HepG2 (cell line): ENCODE measurements around the gene MED12. TPM values are rescaled to one million over a fixed set of nuclear protein-coding genes. Genes with fewer than 3 reads are reported as not detected.

Experiments used
- ASH2L ChIP-seq: fragments of 300-600, 200-600 bp; sonication (generic); IDR thresholded peaks from 2 replicates; pipeline ENCODE4 v1.7.0; 2017; ENCODE audit warnings: low read depth, mild to moderate bottlenecking, moderate library complexity, mixed read lengths, low read length; ENCODE audit not compliant: insufficient read length
- ELF3 ChIP-seq: IDR thresholded peaks from 2 replicates; pipeline ENCODE4 v1.6.1; 2016; ENCODE audit warnings: missing genetic modification reagents, missing compliant biosample characterization
- GABPB1 ChIP-seq: IDR thresholded peaks from 2 replicates; pipeline ENCODE4 v1.6.1; 2016; ENCODE audit warnings: mild to moderate bottlenecking, missing genetic modification reagents, moderate library complexity, missing compliant biosample characterization
- RARA ChIP-seq: IDR thresholded peaks from 2 replicates; pipeline ENCODE4 v1.6.1; 2016; ENCODE audit warnings: missing genetic modification reagents, missing compliant biosample characterization
- TAF15 ChIP-seq: fragments of 200-400 bp; formaldehyde crosslinking; IDR thresholded peaks from one replicate; pipeline ENCODE4 v1.6.1; 2018; ENCODE audit warnings: mild to moderate bottlenecking, low read depth, low read length; ENCODE audit not compliant: poor library complexity, severe bottlenecking
- ZNF703 ChIP-seq: sonication (generic); formaldehyde crosslinking; IDR thresholded peaks from 2 replicates; pipeline ENCODE4 v1.5.1; 2020; ENCODE audit warnings: missing genetic modification reagents, mild to moderate bottlenecking, moderate library complexity, borderline replicate concordance
- polyA plus RNA-seq, 8 experiments: library from polyadenylated mRNA; depleted of rRNA in 3 of 8; stranded (reverse) in 7 of 8; unstranded in 1 of 8; fragments of >200 nt; fragmentation: Illumina TruSeq in 4 of 8; extraction: Trizol in 4 of 8; gene quantifications; 2 replicates each; pipeline versions ENCODE4 v1.2.1 to v1.2.3, GENCODE V29; 2011 to 2016; ENCODE audit warnings: low read depth in 4 of 8, missing spikeins in 1 of 8, mixed read lengths in 1 of 8; ENCODE audit not compliant: insufficient read depth in 1 of 8
- total RNA-seq, 5 experiments: library from RNA; depleted of rRNA; stranded (reverse); fragments of >200 nt; fragmentation: Illumina TruSeq; extraction: Trizol; gene quantifications; 2 replicates each; pipeline ENCODE4 v1.2.3, GENCODE V29; 2016; ENCODE audit warnings: low read depth in 1 of 5
- TF ChIP-seq, protein P1 (sequence below): sonication (generic); formaldehyde crosslinking; IDR thresholded peaks from 2 replicates; pipeline ENCODE4 v1.9.0; 2021; ENCODE audit warnings: mild to moderate bottlenecking, missing genetic modification reagents
- TF ChIP-seq, protein P2 (sequence below): sonication (generic); formaldehyde crosslinking; IDR thresholded peaks from 2 replicates; pipeline ENCODE4 v1.5.0; 2020; ENCODE audit warnings: missing genetic modification reagents
- TF ChIP-seq, protein P3 (sequence below): IDR thresholded peaks from 2 replicates; pipeline ENCODE4 v1.6.1; 2012; ENCODE audit warnings: low read depth, low read length, improper control_type of control experiment
- TF ChIP-seq, protein P4 (sequence below): sonication (generic); formaldehyde crosslinking; IDR thresholded peaks from 2 replicates; pipeline ENCODE4 v1.5.0; 2020; ENCODE audit warnings: mild to moderate bottlenecking, low read depth, missing genetic modification reagents, borderline replicate concordance

Gene MED12
- total and polyA plus RNA-seq, 2 of the 13 experiments (the other 11 are each of a cell fraction or from before 2014, with no cell fraction given), result 9.4 to 15.0 TPM

DNA sequence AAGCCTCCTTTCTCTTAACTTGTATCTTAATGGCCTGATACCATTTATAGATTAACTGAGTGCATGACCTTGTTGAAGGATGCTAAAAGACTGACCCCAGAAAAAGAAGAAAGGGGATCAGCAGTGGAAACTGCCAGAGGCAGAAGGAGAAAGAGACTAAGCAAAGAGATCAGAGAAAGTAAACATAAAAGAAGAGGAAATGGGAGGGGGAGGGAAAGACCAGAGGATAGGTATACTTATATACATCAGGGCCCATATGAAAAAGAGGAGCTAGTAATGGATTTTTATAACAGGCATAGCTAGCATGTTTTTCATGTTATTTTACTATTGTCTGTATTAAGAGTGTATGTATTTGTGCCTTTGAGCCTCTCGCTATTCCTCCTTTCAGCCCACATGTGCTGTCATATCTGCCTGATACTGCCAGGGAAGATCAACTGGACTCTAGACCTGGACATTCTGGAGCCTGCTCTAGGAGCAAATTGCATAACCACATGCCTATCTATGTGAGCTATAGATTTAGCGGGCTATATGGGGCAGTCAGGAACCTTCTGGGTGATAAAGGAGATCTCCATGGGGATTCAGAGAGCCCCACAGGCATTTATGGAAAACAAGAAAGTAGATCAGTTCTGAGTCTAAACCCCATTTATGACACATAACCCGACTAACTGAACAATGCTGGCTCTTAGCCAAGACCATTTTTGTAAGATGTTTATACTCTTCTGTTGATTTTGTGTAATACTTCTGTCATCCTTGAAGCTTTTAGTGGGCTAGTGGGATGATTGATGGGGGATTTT is 36.9 kb upstream of the MED12 start (continued):
- TF ChIP-seq, protein P1, sequence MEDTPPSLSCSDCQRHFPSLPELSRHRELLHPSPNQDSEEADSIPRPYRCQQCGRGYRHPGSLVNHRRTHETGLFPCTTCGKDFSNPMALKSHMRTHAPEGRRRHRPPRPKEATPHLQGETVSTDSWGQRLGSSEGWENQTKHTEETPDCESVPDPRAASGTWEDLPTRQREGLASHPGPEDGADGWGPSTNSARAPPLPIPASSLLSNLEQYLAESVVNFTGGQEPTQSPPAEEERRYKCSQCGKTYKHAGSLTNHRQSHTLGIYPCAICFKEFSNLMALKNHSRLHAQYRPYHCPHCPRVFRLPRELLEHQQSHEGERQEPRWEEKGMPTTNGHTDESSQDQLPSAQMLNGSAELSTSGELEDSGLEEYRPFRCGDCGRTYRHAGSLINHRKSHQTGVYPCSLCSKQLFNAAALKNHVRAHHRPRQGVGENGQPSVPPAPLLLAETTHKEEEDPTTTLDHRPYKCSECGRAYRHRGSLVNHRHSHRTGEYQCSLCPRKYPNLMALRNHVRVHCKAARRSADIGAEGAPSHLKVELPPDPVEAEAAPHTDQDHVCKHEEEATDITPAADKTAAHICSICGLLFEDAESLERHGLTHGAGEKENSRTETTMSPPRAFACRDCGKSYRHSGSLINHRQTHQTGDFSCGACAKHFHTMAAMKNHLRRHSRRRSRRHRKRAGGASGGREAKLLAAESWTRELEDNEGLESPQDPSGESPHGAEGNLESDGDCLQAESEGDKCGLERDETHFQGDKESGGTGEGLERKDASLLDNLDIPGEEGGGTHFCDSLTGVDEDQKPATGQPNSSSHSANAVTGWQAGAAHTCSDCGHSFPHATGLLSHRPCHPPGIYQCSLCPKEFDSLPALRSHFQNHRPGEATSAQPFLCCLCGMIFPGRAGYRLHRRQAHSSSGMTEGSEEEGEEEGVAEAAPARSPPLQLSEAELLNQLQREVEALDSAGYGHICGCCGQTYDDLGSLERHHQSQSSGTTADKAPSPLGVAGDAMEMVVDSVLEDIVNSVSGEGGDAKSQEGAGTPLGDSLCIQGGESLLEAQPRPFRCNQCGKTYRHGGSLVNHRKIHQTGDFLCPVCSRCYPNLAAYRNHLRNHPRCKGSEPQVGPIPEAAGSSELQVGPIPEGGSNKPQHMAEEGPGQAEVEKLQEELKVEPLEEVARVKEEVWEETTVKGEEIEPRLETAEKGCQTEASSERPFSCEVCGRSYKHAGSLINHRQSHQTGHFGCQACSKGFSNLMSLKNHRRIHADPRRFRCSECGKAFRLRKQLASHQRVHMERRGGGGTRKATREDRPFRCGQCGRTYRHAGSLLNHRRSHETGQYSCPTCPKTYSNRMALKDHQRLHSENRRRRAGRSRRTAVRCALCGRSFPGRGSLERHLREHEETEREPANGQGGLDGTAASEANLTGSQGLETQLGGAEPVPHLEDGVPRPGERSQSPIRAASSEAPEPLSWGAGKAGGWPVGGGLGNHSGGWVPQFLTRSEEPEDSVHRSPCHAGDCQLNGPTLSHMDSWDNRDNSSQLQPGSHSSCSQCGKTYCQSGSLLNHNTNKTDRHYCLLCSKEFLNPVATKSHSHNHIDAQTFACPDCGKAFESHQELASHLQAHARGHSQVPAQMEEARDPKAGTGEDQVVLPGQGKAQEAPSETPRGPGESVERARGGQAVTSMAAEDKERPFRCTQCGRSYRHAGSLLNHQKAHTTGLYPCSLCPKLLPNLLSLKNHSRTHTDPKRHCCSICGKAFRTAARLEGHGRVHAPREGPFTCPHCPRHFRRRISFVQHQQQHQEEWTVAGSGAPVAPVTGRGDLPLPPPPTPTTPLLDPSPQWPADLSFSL, result no peak
- TF ChIP-seq, protein P2, sequence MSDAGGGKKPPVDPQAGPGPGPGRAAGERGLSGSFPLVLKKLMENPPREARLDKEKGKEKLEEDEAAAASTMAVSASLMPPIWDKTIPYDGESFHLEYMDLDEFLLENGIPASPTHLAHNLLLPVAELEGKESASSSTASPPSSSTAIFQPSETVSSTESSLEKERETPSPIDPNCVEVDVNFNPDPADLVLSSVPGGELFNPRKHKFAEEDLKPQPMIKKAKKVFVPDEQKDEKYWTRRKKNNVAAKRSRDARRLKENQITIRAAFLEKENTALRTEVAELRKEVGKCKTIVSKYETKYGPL (CRISPR knock-in tag), result peak; percentile 78; the same call in 1 of the 2 replicates
- TF ChIP-seq RARA (CRISPR knock-in tag) (peak; percentile 34; the same call in 1 of the 2 replicates), TAF15 (no peak), ZNF703 (no peak), GABPB1 (no peak), ELF3 (peak; percentile 51), ASH2L (peak; percentile 59)
- TF ChIP-seq, protein P3, sequence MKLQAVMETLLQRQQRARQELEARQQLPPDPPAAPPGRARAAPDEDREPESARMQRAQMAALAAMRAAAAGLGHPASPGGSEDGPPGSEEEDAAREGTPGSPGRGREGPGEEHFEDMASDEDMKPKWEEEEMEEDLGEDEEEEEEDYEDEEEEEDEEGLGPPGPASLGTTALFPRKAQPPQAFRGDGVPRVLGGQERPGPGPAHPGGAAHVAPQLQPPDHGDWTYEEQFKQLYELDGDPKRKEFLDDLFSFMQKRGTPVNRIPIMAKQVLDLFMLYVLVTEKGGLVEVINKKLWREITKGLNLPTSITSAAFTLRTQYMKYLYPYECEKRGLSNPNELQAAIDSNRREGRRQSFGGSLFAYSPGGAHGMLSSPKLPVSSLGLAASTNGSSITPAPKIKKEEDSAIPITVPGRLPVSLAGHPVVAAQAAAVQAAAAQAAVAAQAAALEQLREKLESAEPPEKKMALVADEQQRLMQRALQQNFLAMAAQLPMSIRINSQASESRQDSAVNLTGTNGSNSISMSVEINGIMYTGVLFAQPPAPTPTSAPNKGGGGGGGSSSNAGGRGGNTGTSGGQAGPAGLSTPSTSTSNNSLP, result peak; percentile 39
- TF ChIP-seq, protein P4, sequence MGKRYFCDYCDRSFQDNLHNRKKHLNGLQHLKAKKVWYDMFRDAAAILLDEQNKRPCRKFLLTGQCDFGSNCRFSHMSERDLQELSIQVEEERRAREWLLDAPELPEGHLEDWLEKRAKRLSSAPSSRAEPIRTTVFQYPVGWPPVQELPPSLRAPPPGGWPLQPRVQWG (CRISPR knock-in tag), result no peak
